Ramos (cell line): Measurements from ENCODE around the gene CACNA2D3.

Source experiments
- in situ Hi-C: fragments of 300-500 bp; cut with MboI; formaldehyde crosslinking; loops from one replicate; pipeline ENCODE4 v1.14.3; 2022; ENCODE audit warnings: low sequenced_read_pairs; ENCODE audit not compliant: unreplicated experiment

CACNA2D3 gene

GRCh38 chr3:54746722-54747121, 624.4 kb downstream of the CACNA2D3 start:
- in situ Hi-C loops: no loop called here

- in situ Hi-C loops: no loop called here
Measured at GRCh38 chr3:54755756-54756155, 633.4 kb downstream of the CACNA2D3 start.

- in situ Hi-C loops: no loop called here
Measured at GRCh38 chr3:54756330-54756731, 634.0 kb downstream of the CACNA2D3 start.

GRCh38 chr3:54758461-54758860, 636.1 kb downstream of the CACNA2D3 start:
- in situ Hi-C loops: no loop called here

GRCh38 chr3:54759166-54759565, 636.8 kb downstream of the CACNA2D3 start:
- in situ Hi-C loops: no loop called here

- in situ Hi-C loops: no loop called here
Measured at GRCh38 chr3:54760201-54760600, 637.8 kb downstream of the CACNA2D3 start.

GRCh38 chr3:54761637-54762036, 639.3 kb downstream of the CACNA2D3 start:
- in situ Hi-C loops: no loop called here

- in situ Hi-C loops: no loop called here
Measured at GRCh38 chr3:54764911-54765310, 642.6 kb downstream of the CACNA2D3 start.

GRCh38 chr3:54771050-54771449, 648.7 kb downstream of the CACNA2D3 start:
- in situ Hi-C loops: no loop called here

- in situ Hi-C loops: no loop called here
Measured at GRCh38 chr3:54772051-54772450, 649.7 kb downstream of the CACNA2D3 start.

- in situ Hi-C loops: no loop called here
Measured at GRCh38 chr3:54772746-54773145, 650.4 kb downstream of the CACNA2D3 start.

- in situ Hi-C loops: no loop called here
Measured at GRCh38 chr3:54773271-54773670, 650.9 kb downstream of the CACNA2D3 start.

- in situ Hi-C loops: no loop called here
Measured at GRCh38 chr3:54776601-54777000, 654.2 kb downstream of the CACNA2D3 start.

GRCh38 chr3:54777141-54777540, 654.8 kb downstream of the CACNA2D3 start:
- in situ Hi-C loops: no loop called here

GRCh38 chr3:54780336-54780735, 658.0 kb downstream of the CACNA2D3 start:
- in situ Hi-C loops: no loop called here

- in situ Hi-C loops: no loop called here
Measured at GRCh38 chr3:54781728-54782127, 659.4 kb downstream of the CACNA2D3 start.

- in situ Hi-C loops: no loop called here
Measured at GRCh38 chr3:54783611-54784010, 661.3 kb downstream of the CACNA2D3 start.

GRCh38 chr3:54784021-54784420, 661.7 kb downstream of the CACNA2D3 start:
- in situ Hi-C loops: no loop called here

- in situ Hi-C loops: no loop called here
Measured at GRCh38 chr3:54785976-54786375, 663.6 kb downstream of the CACNA2D3 start.

GRCh38 chr3:54790051-54790450, 667.7 kb downstream of the CACNA2D3 start:
- in situ Hi-C loops: no loop called here

GRCh38 chr3:54791501-54792156, 669.3 kb downstream of the CACNA2D3 start:
- in situ Hi-C loops: no loop called here

- in situ Hi-C loops: no loop called here
Measured at GRCh38 chr3:54792584-54792983, 670.2 kb downstream of the CACNA2D3 start.

GRCh38 chr3:54793171-54793570, 670.8 kb downstream of the CACNA2D3 start:
- in situ Hi-C loops: no loop called here
